ENCODE data around the gene CD2AP.
"Not testable (repeated sequence)": the region's sequence is repeated elsewhere in the genome, so short reads cannot be mapped to it uniquely, and the experiment has no call there.

Gene CD2AP

GRCh38 chr6:47631797-47632196, 154.2 kb downstream of the CD2AP start:
- no peak overlapping the region for H3K4me3 Mint-ChIP-seq
- peaks cover 2 to 7% of the 10 kb centered on the region in 2 donors for H3K4me1 Mint-ChIP-seq
- H3K27me3 Mint-ChIP-seq: peaks cover 0 to under 1% of the 10 kb centered on the region in 2 donors
- peaks cover 0 to 2% of the 10 kb centered on the region in 2 donors for H3K9me3 Mint-ChIP-seq
- no peak overlapping the region for H3K27ac Mint-ChIP-seq
- no peaks in the 10 kb centered on the region for H3K36me3 Mint-ChIP-seq
- ATAC-seq (replicated peaks) (no peak), DNase-seq (no peak)

GRCh38 chr6:47633141-47633540, 155.6 kb downstream of the CD2AP start:
- ATAC-seq (replicated peaks): no peak
- Mint-ChIP-seq H3K9me3 (peaks cover 0 to 6% of the 10 kb centered on the region in 2 donors), H3K4me3 (no peak overlapping the region), H3K4me1 (peaks cover 2 to 7% of the 10 kb centered on the region in 2 donors), H3K36me3 (no peaks in the 10 kb centered on the region), H3K27me3 (peaks cover 4 to 7% of the 10 kb centered on the region in 2 donors), H3K27ac (no peak overlapping the region)
- no peak for DNase-seq

DNA sequence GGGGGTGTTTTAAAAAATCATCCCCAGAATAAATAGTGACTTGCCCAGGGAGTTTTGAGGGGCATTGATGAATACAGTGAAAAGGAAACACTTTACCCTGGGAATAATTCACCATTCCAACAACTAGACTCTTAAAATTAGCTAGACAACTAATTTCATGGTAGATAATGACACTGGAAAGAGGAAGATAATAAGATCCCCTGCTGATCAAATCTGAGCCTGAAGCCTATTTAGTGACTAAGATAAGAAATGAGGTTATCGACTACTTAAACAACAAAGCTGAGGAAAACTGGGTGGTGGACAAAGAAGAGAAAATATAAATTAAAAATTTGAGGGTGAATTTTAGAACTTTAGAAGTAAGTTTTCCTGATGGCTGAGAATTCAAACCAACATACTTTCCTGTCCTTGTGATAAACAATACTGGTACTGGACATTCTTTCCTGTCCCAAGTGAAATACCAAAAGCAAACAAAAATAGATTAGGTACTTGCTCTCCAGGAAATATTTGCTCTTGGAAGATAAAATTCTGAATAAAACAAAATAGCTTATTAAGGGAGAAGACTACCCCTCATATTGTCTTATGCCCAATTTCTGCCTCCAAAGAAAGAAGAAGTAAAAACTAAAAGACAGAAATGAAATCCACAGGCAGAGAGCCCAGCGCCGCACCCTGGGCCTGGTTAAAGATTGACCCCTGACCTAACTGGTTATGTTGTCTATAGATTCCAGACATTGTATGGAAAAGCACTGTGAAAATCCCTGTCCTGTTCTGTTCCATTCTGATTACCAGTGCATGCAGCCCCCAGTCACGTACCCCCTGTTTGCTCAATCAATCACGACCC, 156.8 kb downstream of the CD2AP start:
- no peaks in the 10 kb centered on the region for H3K36me3 Mint-ChIP-seq
- H3K27me3 Mint-ChIP-seq: peaks cover 10 to 15% of the 10 kb centered on the region in 2 donors
- peaks cover 2 to 7% of the 10 kb centered on the region in 2 donors for H3K4me1 Mint-ChIP-seq
- H3K9me3 Mint-ChIP-seq: peaks cover 0 to 6% of the 10 kb centered on the region in 2 donors
- no peak for ATAC-seq (replicated peaks)
- H3K27ac Mint-ChIP-seq: no peak overlapping the region
- DNase-seq: no peak
- H3K4me3 Mint-ChIP-seq: no peak overlapping the region

DNA sequence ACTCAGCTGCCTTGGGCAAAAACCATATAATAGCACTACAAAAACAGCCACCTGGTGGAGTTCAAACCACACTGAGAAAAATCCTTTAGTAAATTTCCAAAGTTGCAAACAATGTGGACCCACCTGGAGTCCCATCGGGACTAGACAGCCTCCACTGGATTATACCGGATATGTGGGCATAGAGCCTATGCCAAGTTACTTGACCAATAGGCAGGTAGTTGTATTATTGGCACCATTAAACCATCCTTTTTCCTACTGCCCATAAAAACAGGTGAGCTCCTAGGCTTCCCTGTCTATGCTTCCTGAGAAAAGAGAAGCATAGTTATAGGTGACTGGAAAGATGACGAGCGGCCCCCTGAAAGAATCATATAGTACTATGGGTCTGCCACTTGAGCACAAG, 169.1 kb downstream of the CD2AP start:
- Mint-ChIP-seq H3K27ac (no peak overlapping the region), H3K9me3 (peaks cover under 1 to 2% of the 10 kb centered on the region in 2 donors), H3K27me3 (peaks cover 3 to 7% of the 10 kb centered on the region in 2 donors), H3K36me3 (peaks cover under 1 to 1% of the 10 kb centered on the region in 2 donors), H3K4me1 (peaks cover 2 to 9% of the 10 kb centered on the region in 2 donors), H3K4me3 (no peak overlapping the region)
- ATAC-seq (replicated peaks) (no peak), DNase-seq (no peak)

GRCh38 chr6:47647188-47647587, 169.6 kb downstream of the CD2AP start:
- H3K36me3 Mint-ChIP-seq: no peaks in the 10 kb centered on the region
- no peak for ATAC-seq (replicated peaks)
- H3K27me3 Mint-ChIP-seq: peaks cover 0 to 5% of the 10 kb centered on the region in 2 donors
- no peak for DNase-seq
- H3K4me1 Mint-ChIP-seq: peaks cover 2 to 9% of the 10 kb centered on the region in 2 donors
- H3K9me3 Mint-ChIP-seq: no peaks in the 10 kb centered on the region
- H3K4me3 Mint-ChIP-seq: no peak overlapping the region
- no peak overlapping the region for H3K27ac Mint-ChIP-seq

DNA sequence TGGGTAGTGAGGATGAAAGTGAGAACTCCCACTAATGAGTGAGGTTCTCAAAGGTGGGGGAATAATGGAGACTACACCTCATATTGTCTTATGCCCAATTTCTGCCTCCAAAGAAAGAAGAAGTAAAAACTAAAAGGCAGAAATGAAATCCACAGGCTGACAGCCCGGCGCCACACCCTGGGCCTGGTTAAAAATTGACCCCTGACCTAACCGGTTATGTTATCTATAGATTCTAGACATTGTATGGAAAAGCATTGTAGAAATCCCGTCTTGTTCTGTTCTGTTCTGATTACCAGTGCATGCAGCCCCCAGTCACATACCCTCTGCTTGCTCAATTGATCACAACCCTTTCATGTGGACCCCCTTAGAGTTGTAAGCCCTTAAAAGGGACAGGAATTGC, 170.0 kb downstream of the CD2AP start:
- H3K9me3 Mint-ChIP-seq; ATAC-seq (replicated peaks); H3K4me1 Mint-ChIP-seq; DNase-seq; H3K27me3 Mint-ChIP-seq; H3K4me3 Mint-ChIP-seq; H3K36me3 Mint-ChIP-seq: not testable (repeated sequence)
- H3K27ac Mint-ChIP-seq: peak overlapping the region; percentile 6

DNA sequence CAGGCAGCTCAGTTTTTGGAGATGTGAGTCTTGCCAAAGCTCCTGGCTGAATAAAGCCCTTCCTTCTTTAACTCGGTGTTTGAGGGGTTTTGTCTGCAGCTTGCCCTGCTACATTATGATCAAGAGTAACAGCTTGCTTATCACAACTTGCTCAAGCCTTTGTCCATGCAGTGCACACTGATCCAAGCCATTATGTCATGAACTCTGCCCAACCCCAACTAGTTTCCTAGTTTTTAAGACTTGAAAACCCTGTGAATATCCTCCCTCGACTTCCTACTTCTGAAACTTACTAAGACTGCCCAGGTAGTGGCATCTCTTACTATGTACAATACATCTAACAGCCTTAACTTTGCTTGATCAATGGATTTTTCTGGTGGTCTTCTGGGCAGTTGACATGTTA, 170.4 kb downstream of the CD2AP start:
- H3K36me3 Mint-ChIP-seq: no peaks in the 10 kb centered on the region
- peaks cover 0 to 5% of the 10 kb centered on the region in 2 donors for H3K27me3 Mint-ChIP-seq
- no peaks in the 10 kb centered on the region for H3K9me3 Mint-ChIP-seq
- peak overlapping the region; percentile 6 for H3K27ac Mint-ChIP-seq
- ATAC-seq (replicated peaks) (no peak), DNase-seq (no peak)
- H3K4me1 Mint-ChIP-seq: peaks cover 2 to 9% of the 10 kb centered on the region in 2 donors
- no peak overlapping the region for H3K4me3 Mint-ChIP-seq

DNA sequence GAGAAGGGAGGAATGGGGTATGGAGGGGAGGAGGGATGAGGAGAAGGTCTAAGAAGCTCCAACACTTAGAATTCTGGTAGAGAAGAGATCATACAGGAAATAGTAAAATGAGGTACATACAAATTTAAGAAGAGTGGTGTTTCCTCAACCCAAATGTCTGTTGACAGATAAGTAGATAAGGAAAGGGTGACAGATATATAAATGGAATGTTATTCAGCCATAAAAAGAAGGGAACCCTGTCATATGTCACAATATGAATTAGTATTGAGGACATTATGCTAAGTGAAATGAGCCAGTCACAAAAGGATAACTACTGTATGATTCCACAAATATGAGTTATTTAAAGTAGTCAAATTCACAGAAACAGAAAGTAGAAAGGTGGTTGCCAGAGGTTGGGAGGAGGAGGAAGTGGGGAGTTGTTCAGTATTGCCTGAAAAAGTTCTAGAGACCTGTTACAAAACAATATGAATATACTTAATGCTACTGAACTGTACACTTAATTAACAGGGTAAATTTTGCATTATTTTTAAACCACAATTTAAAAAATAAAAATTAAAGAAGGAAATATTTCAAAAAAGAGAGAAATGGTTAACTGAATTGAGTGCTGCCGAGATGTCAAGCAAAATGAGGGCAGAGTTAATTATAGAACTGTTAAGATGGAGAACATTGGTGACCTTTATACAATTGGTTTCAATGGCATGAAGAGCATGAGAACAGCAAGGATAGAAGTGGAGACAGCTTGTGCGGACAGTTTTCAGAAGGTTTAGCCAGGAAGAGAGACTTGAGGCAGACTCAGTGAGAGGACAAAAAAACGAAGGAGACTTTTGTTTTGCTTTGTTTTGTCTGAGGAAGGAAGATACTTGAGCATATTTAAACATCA, 173.2 kb downstream of the CD2AP start:
- Mint-ChIP-seq H3K36me3 (no peaks in the 10 kb centered on the region), H3K27me3 (no peaks in the 10 kb centered on the region), H3K4me3 (no peak overlapping the region), H3K27ac (no peak overlapping the region), H3K9me3 (no peaks in the 10 kb centered on the region), H3K4me1 (peaks cover 2 to 9% of the 10 kb centered on the region in 2 donors)
- DNase-seq (no peak), ATAC-seq (replicated peaks) (peak in 1 of 2 donors; percentile 33)

- Mint-ChIP-seq H3K27me3 (no peaks in the 10 kb centered on the region), H3K4me1 (peaks cover 2 to 9% of the 10 kb centered on the region in 2 donors), H3K27ac (no peak overlapping the region), H3K36me3 (no peaks in the 10 kb centered on the region), H3K9me3 (no peaks in the 10 kb centered on the region), H3K4me3 (no peak overlapping the region)
- ATAC-seq (replicated peaks) (no peak), DNase-seq (no peak)
Measured at GRCh38 chr6:47651505-47651944, 173.9 kb downstream of the CD2AP start.

GRCh38 chr6:47653706-47654105, 176.1 kb downstream of the CD2AP start:
- Mint-ChIP-seq H3K4me3 (no peak overlapping the region), H3K36me3 (no peaks in the 10 kb centered on the region), H3K27ac (no peak overlapping the region), H3K4me1 (no peaks in the 10 kb centered on the region), H3K9me3 (no peaks in the 10 kb centered on the region), H3K27me3 (no peaks in the 10 kb centered on the region)
- DNase-seq (no peak), ATAC-seq (replicated peaks) (no peak)

- no peak overlapping the region for H3K27ac Mint-ChIP-seq
- H3K27me3 Mint-ChIP-seq: no peaks in the 10 kb centered on the region
- no peak for ATAC-seq (replicated peaks)
- no peaks in the 10 kb centered on the region for H3K36me3 Mint-ChIP-seq
- no peak for DNase-seq
- no peak overlapping the region for H3K4me3 Mint-ChIP-seq
- no peaks in the 10 kb centered on the region for H3K9me3 Mint-ChIP-seq
- no peaks in the 10 kb centered on the region for H3K4me1 Mint-ChIP-seq
Measured at GRCh38 chr6:47654255-47654654, 176.7 kb downstream of the CD2AP start.

- peaks cover 0 to 5% of the 10 kb centered on the region in 2 donors for H3K27me3 Mint-ChIP-seq
- no peaks in the 10 kb centered on the region for H3K36me3 Mint-ChIP-seq
- no peaks in the 10 kb centered on the region for H3K9me3 Mint-ChIP-seq
- ATAC-seq (replicated peaks) (peak; percentile 21 to 58), DNase-seq (no peak)
- no peaks in the 10 kb centered on the region for H3K4me1 Mint-ChIP-seq
- H3K27ac Mint-ChIP-seq: no peak overlapping the region
- H3K4me3 Mint-ChIP-seq: no peak overlapping the region
Measured at GRCh38 chr6:47655719-47656595, 178.4 kb downstream of the CD2AP start.

GRCh38 chr6:47661960-47662359, 184.4 kb downstream of the CD2AP start:
- Mint-ChIP-seq H3K4me3 (no peak overlapping the region), H3K36me3 (no peaks in the 10 kb centered on the region), H3K27me3 (peaks cover 18 to 20% of the 10 kb centered on the region in 2 donors), H3K9me3 (no peaks in the 10 kb centered on the region), H3K4me1 (no peaks in the 10 kb centered on the region), H3K27ac (no peak overlapping the region)
- ATAC-seq (replicated peaks): no peak
- no peak for DNase-seq

All from stimulated activated naive B cell treated with anti-CD40 and anti-IgM and Interleukin-4, amounts not matched to agents 10 μg/mL and 1 μg/mL and 100 μg/mL, for 72 hours (primary cell).